H1 (cell line): ENCODE measurements around the gene NEDD1. TPM values are rescaled to one million over a fixed set of nuclear protein-coding genes. Genes with fewer than 3 reads are reported as not detected.

Experiments
- CTCF ChIA-PET: fragments of 300-600 bp; sonication (Branson Sonifier 250); formaldehyde crosslinking; loops from one replicate; lab custom pipeline; 2021; ENCODE audit not compliant: partially characterized antibody; lab: Charles Lee
- POLR2A ChIA-PET: fragments of 300-600 bp; sonication (Branson Sonifier 250); formaldehyde crosslinking; loops from one replicate; lab custom pipeline; 2021; ENCODE audit warnings: inconsistent platforms; ENCODE audit not compliant: partially characterized antibody; lab: Charles Lee
- DNase-seq, 2 experiments: peaks; one replicate each; pipeline versions ENCODE4 v3.0.0 to v3.0.0-alpha.2; 2010 to 2022; ENCODE audit warnings: low spot score in 2 of 2, low read depth in 1 of 2, mixed read lengths in 1 of 2
- FAIRE-seq: peaks from 2 replicates; lab custom pipeline; 2011; peaks lifted over from hg19 to GRCh38; lab: Jason Lieb, UNC
- H2AFZ ChIP-seq: 2 replicates; pipeline ENCODE4 v1.8.1; 2012; ENCODE audit warnings: low read length, inconsistent platforms
- H2AK5ac ChIP-seq: 2 replicates; pipeline ENCODE4 v1.6.1; 2013; ENCODE audit warnings: low read depth, low read length
- H2BK120ac ChIP-seq: replicated peaks from 2 replicates; pipeline ENCODE3; 2013; ENCODE audit warnings: low read depth, low read length, inconsistent platforms
- H2BK12ac ChIP-seq: 2 replicates; pipeline ENCODE4 v1.6.1; 2013; ENCODE audit warnings: low read depth, low read length
- H2BK15ac ChIP-seq: 2 replicates; pipeline ENCODE4 v1.6.1; 2013; ENCODE audit warnings: low read length
- H2BK20ac ChIP-seq: 2 replicates; pipeline ENCODE4 v1.6.1; 2013; ENCODE audit warnings: low read length
- H2BK5ac ChIP-seq: 2 replicates; pipeline ENCODE4 v1.6.1; 2013; ENCODE audit warnings: low read depth, low read length
- H3K14ac ChIP-seq: 2 replicates; pipeline ENCODE4 v1.6.1; 2013; ENCODE audit warnings: inconsistent platforms; ENCODE audit not compliant: insufficient read length
- H3K18ac ChIP-seq: 2 replicates; pipeline ENCODE4 v1.6.1; 2013; ENCODE audit warnings: low read length; ENCODE audit errors: extremely low read depth
- H3K23ac ChIP-seq: 2 replicates; pipeline ENCODE4 v1.6.1; 2013; ENCODE audit warnings: inconsistent platforms; ENCODE audit not compliant: insufficient read length
- H3K23me2 ChIP-seq: 2 replicates; pipeline ENCODE4 v1.6.1; 2013; ENCODE audit warnings: low read depth, low read length
- H3K27ac ChIP-seq: 2 replicates; pipeline ENCODE4 v1.6.1; 2011; ENCODE audit warnings: low read depth, low read length, inconsistent platforms
- H3K27me3 ChIP-seq, 4 experiments: replicated peaks in 1 of 4; 1 replicate in 1 of 4; 2 replicates in 3 of 4; pipeline versions ENCODE4 v1.6.1 to v1.8.1; 2011 to 2013; ENCODE audit warnings: low read length in 3 of 4, mild to moderate bottlenecking in 3 of 4, inconsistent platforms in 2 of 4, mixed read lengths in 2 of 4, moderate library complexity in 1 of 4; ENCODE audit not compliant: control insufficient read depth in 3 of 4, insufficient read depth in 3 of 4; ENCODE audit errors: extremely low read depth in 1 of 4
- H3K36me3 ChIP-seq, 4 experiments: 2 replicates each; pipeline versions ENCODE4 v1.6.1 to v1.8.1; 2011 to 2013; ENCODE audit warnings: mild to moderate bottlenecking in 4 of 4, low read length in 3 of 4, moderate library complexity in 2 of 4, control low read depth in 1 of 4, inconsistent platforms in 1 of 4; ENCODE audit not compliant: insufficient read depth in 4 of 4, control insufficient read depth in 2 of 4
- H3K4ac ChIP-seq: replicated peaks from 2 replicates; pipeline ENCODE3; 2013; ENCODE audit warnings: low read length, low read depth, mixed read lengths, inconsistent platforms; ENCODE audit not compliant: insufficient read length
- H3K4me1 ChIP-seq, 4 experiments: replicated peaks in 1 of 4; 1 replicate in 1 of 4; 2 replicates in 3 of 4; pipeline versions ENCODE4 v1.6.1 to v1.8.1; 2011 to 2013; ENCODE audit warnings: low read length in 3 of 4, inconsistent platforms in 2 of 4, mixed read lengths in 1 of 4; ENCODE audit not compliant: insufficient read depth in 4 of 4, control insufficient read depth in 3 of 4
- H3K4me2 ChIP-seq, 2 experiments: 2 replicates each; pipeline versions ENCODE4 v1.6.1 to v1.8.1; 2011 to 2013; ENCODE audit warnings: low read depth in 2 of 2, low read length in 2 of 2, control low read depth in 1 of 2, inconsistent platforms in 1 of 2, mild to moderate bottlenecking in 1 of 2; ENCODE audit not compliant: insufficient read depth in 1 of 2
- H3K4me3 ChIP-seq, 4 experiments: fragments of 200-600, 300-600 bp in 1 of 4; sonication (generic), shearing (Covaris generic), sonication (Bioruptor Twin) in 1 of 4; 2 replicates each; pipeline versions ENCODE4 v1.5.1 to v1.8.1; 2011 to 2016; ENCODE audit warnings: low read length in 4 of 4, low read depth in 3 of 4, control low read depth in 2 of 4, inconsistent platforms in 2 of 4, mild to moderate bottlenecking in 2 of 4, mixed read lengths in 1 of 4, moderate library complexity in 1 of 4; ENCODE audit not compliant: insufficient read depth in 2 of 4; ENCODE audit errors: extremely low read depth in 1 of 4
- H3K56ac ChIP-seq: replicated peaks from 2 replicates; pipeline ENCODE3; 2013; ENCODE audit warnings: low read depth, mild to moderate bottlenecking, mixed read lengths, low read length, inconsistent platforms; ENCODE audit not compliant: insufficient read length
- H3K79me1 ChIP-seq: 2 replicates; pipeline ENCODE4 v1.6.1; 2013; ENCODE audit warnings: low read depth, low read length, control low read depth
- H3K79me2 ChIP-seq, 2 experiments: 2 replicates each; pipeline versions ENCODE4 v1.6.1 to v1.8.1; 2012 to 2013; ENCODE audit warnings: low read length in 2 of 2, mild to moderate bottlenecking in 2 of 2, inconsistent platforms in 1 of 2; ENCODE audit not compliant: insufficient read depth in 2 of 2, control insufficient read depth in 1 of 2
- H3K9ac ChIP-seq, 4 experiments: replicated peaks in 1 of 4; 1 replicate in 1 of 4; 2 replicates in 3 of 4; pipeline versions ENCODE4 v1.6.1 to v1.8.1; 2011 to 2013; ENCODE audit warnings: low read depth in 3 of 4, low read length in 3 of 4, control low read depth in 2 of 4, mild to moderate bottlenecking in 2 of 4, moderate library complexity in 2 of 4, inconsistent platforms in 1 of 4; ENCODE audit errors: extremely low read depth in 1 of 4
- H3K9me3 ChIP-seq, 2 experiments: 2 replicates each; pipeline versions ENCODE4 v1.6.1 to v1.8.1; 2012 to 2013; ENCODE audit warnings: mild to moderate bottlenecking in 2 of 2, moderate library complexity in 2 of 2, control low read depth in 1 of 2, inconsistent platforms in 1 of 2, low read depth in 1 of 2, low read length in 1 of 2, mixed read lengths in 1 of 2; ENCODE audit not compliant: insufficient read depth in 2 of 2
- H4K20me1 ChIP-seq, 2 experiments: replicated peaks in 1 of 2; 2 replicates each; pipeline versions ENCODE3 to v1.8.1; 2011 to 2013; ENCODE audit warnings: inconsistent platforms in 2 of 2, low read length in 2 of 2, mild to moderate bottlenecking in 1 of 2; ENCODE audit not compliant: insufficient read depth in 2 of 2, control insufficient read depth in 1 of 2
- H4K5ac ChIP-seq: 2 replicates; pipeline ENCODE4 v1.6.1; 2013; ENCODE audit warnings: low read length, low read depth, mixed read lengths, inconsistent platforms; ENCODE audit not compliant: insufficient read length
- H4K8ac ChIP-seq: 2 replicates; pipeline ENCODE4 v1.8.0; 2013; ENCODE audit warnings: mild to moderate bottlenecking, moderate library complexity, low read length, inconsistent platforms; ENCODE audit not compliant: insufficient read depth; ENCODE audit errors: extremely low read depth
- H4K91ac ChIP-seq: replicated peaks from 2 replicates; pipeline ENCODE3; 2013; ENCODE audit warnings: low read length, mixed read lengths, inconsistent platforms; ENCODE audit not compliant: insufficient read length
- ATF2 ChIP-seq: IDR thresholded peaks from 2 replicates; pipeline ENCODE4 v1.6.1; 2012; ENCODE audit warnings: low read length, inconsistent platforms
- CEBPB ChIP-seq: IDR thresholded peaks from 2 replicates; pipeline ENCODE4 v1.6.1; 2012; ENCODE audit warnings: low read depth, low read length
- E2F6 ChIP-seq: IDR thresholded peaks from 2 replicates; pipeline ENCODE4 v1.6.1; 2012; ENCODE audit warnings: inconsistent platforms
- EZH2 ChIP-seq: fragments of 200-600 bp; sonication (generic); IDR thresholded peaks from 2 replicates; pipeline ENCODE4 v1.7.1; 2012; ENCODE audit warnings: low read depth, mild to moderate bottlenecking, moderate library complexity, low read length, inconsistent platforms; ENCODE audit not compliant: severe bottlenecking
- GTF2F1 ChIP-seq: IDR thresholded peaks from 2 replicates; pipeline ENCODE4 v1.6.1; 2012; ENCODE audit warnings: low read depth, low read length, improper control_type of control experiment, borderline replicate concordance
- HDAC6 ChIP-seq: IDR thresholded peaks from one replicate; pipeline ENCODE4 v1.7.1; 2012; ENCODE audit warnings: low read depth, mild to moderate bottlenecking, inconsistent platforms, low read length, moderate library complexity
- RXRA ChIP-seq: IDR thresholded peaks from 2 replicates; pipeline ENCODE4 v1.6.1; 2011; ENCODE audit warnings: low read depth, mild to moderate bottlenecking, low read length, moderate library complexity; ENCODE audit not compliant: insufficient read depth
- TAF1 ChIP-seq: IDR thresholded peaks from 2 replicates; pipeline ENCODE4 v1.6.1; 2011; ENCODE audit warnings: mild to moderate bottlenecking, low read depth, low read length
- WGBS, 2 experiments: shearing (Covaris generic) in 1 of 2; methylation state at CpG; one replicate each; pipeline versions ENCODE4 v1.1.6 to v1.1.7; 2013 to 2015; ENCODE audit warnings: low lambda C conversion rate in 2 of 2, mixed read lengths in 2 of 2, inconsistent platforms in 1 of 2, low coverage in 1 of 2, missing lambda C conversion rate in 1 of 2; ENCODE audit not compliant: insufficient replicate concordance in 2 of 2, insufficient coverage in 1 of 2, insufficient read length in 1 of 2; ENCODE audit errors: extremely low coverage in 1 of 2, missing lambda C conversion rate in 1 of 2; 5-methylcytosine and 5-hydroxymethylcytosine counted together
- polyA plus RNA-seq, 7 experiments: library from polyadenylated mRNA; depleted of rRNA in 3 of 7; stranded (reverse) in 5 of 7; unstranded in 2 of 7; fragments of >200 nt in 5 of 7; fragments of 200-250 nt in 2 of 7; gene quantifications; 1 replicate in 5 of 7; 2 replicates in 1 of 7; 4 replicates in 1 of 7; pipeline versions ENCODE4 v1.2.1 to v1.2.3, GENCODE V29; 2011 to 2013; ENCODE audit warnings: missing spikeins in 2 of 7, mixed read lengths in 2 of 7
- total RNA-seq: library from RNA; stranded (reverse); fragmentation: NEBNext Ultra II Directional; extraction: Animal tissue kit (Norgen Biotek cat#: 25700); gene quantifications from 2 replicates; pipeline ENCODE4 v1.2.1, GENCODE V29; 2021

Gene NEDD1
- total and polyA plus RNA-seq, 2 of the 8 experiments (the other 6 are each of a cell fraction or from before 2014, with no cell fraction given) = 9.0 to 26.6 TPM

- no peaks in the 10 kb centered on the region for H3K9me3 ChIP-seq
- peak overlapping the region; percentile 26 for H3K56ac ChIP-seq
- H4K91ac ChIP-seq = no peak overlapping the region
- H3K23me2 ChIP-seq = peaks cover 12% of the 10 kb centered on the region; the same call in 1 of the 2 replicates
- H3K27ac ChIP-seq = peak overlapping the region; percentile 59
- peaks cover 2 to 9% (median 3%) of the 10 kb centered on the region in 4 experiments; a peak in 5 of 7 replicates for H3K4me1 ChIP-seq
- peak overlapping the region; percentile 60 to 93 (median 78) for H3K4me3 ChIP-seq
- H2BK120ac ChIP-seq = no peak overlapping the region
- H2BK12ac ChIP-seq = peak overlapping the region; percentile 6; the same call in 1 of the 2 replicates
- H4K20me1 ChIP-seq = no peaks in the 10 kb centered on the region
- POLR2A ChIA-PET = interaction anchor here (0.7 to 1.4 kb wide), 3 partner anchors 9 to 11 kb away, joined by 3 read pairs; no protein-coding TSS in a partner anchor
- no peak overlapping the region for H3K14ac ChIP-seq
- H2BK20ac ChIP-seq = no peak overlapping the region
- H2AK5ac ChIP-seq = peak overlapping the region; percentile 55; the same call in 1 of the 2 replicates
- no peaks in the 10 kb centered on the region for H3K79me1 ChIP-seq
- H2AFZ ChIP-seq = peak overlapping the region; percentile 98
- peaks cover 0 to 1% (median 0%) of the 10 kb centered on the region in 4 experiments; a peak in 1 of 7 replicates for H3K27me3 ChIP-seq
- DNase-seq = peak in 1 of 2 experiments; percentile 52
- FAIRE-seq = no peak
- peak overlapping the region in 3 of 4 experiments; percentile 64 to 79 (median 65); a peak in 6 of 7 replicates for H3K9ac ChIP-seq
- CTCF ChIA-PET = interaction anchor here (0.6 kb wide), 1 partner anchor 202 kb away, joined by 5 read pairs; no protein-coding TSS in a partner anchor
- peaks cover 0 to 36% of the 10 kb centered on the region in 2 experiments; a peak in 3 of 4 replicates for H3K79me2 ChIP-seq
- peaks cover 0 to 6% (median 0%) of the 10 kb centered on the region in 4 experiments; a peak in 1 of 8 replicates for H3K36me3 ChIP-seq
- peak overlapping the region; percentile 90 for H3K18ac ChIP-seq
- TF ChIP-seq HDAC6 = no peak
- peak; percentile 21; the same call in 1 of the 2 replicates for TF ChIP-seq E2F6
- no peak for TF ChIP-seq ATF2
- peak; percentile 11 for TF ChIP-seq EZH2
- no peak for TF ChIP-seq RXRA
- TF ChIP-seq GTF2F1 = no peak
- no peak for TF ChIP-seq CEBPB
- 0 out of 2 replicates have a peak, but pooled peaks have one; percentile 0 for TF ChIP-seq TAF1
- TF ChIP-seq, all 59 proteins: peak for 3
- H3K23ac ChIP-seq = peak overlapping the region; percentile 37
- peak overlapping the region; percentile 55 for H4K5ac ChIP-seq
- H2BK5ac ChIP-seq = 0 out of 2 replicates have a peak overlapping the region, but pooled peaks have one; percentile 14
- H3K4ac ChIP-seq = no peak overlapping the region
- 22% methylated on average over 23 of the region's 23 CpGs; no CpG with 5 or more reads in 1 of the 2 experiments for WGBS, 2 experiments
- no peak overlapping the region for H2BK15ac ChIP-seq
- H4K8ac ChIP-seq = no peak overlapping the region
- peak overlapping the region; percentile 86 to 98 for H3K4me2 ChIP-seq
Observed at GRCh38 chr12:96907671-96908422, 790 bp downstream of the NEDD1 start.
